Transverse colon (tissue), 3 donors: Measurements from ENCODE around the gene DTYMK.

ENCODE experiments used
- EP300 ChIP-seq: sonication (generic); formaldehyde crosslinking; IDR thresholded peaks from one replicate; pipeline ENCODE4 v1.6.1; 2017; ENCODE audit warnings: antibody characterized with exemption, low read depth
- TF ChIP-seq, protein P1 (sequence below), 5 experiments: fragments of 200-600 bp in 3 of 5; fragments of 450-650 bp in 2 of 5; sonication (generic) in 3 of 5; IDR thresholded peaks; 1 replicate in 2 of 5; 2 replicates in 3 of 5; pipeline ENCODE4 v1.5.1; 2016 to 2017; ENCODE audit warnings: antibody characterized with exemption in 5 of 5, inconsistent platforms in 3 of 5, mild to moderate bottlenecking in 2 of 5, moderate library complexity in 1 of 5

DNA sequence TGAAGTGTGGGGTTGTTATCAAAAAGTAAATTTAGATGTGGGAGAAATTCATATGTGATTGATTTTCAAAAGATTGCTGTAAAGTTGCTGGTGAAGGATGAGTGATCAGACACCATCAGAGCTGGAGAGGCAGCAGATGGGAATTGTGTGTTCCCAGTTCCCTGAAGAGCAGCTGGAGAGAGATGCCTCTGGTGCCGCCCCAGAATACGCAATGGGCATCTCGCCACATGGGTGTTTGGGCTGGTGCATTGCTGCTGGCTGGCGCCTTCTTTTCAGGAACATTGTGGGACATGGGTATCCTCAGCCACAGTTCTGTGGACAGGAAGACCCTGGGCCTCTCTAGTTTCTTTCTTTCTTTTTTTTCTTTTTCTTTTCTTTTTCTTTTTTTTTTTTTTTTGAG lies 37.2 kb downstream of the DTYMK start:
- TF ChIP-seq, protein P1, sequence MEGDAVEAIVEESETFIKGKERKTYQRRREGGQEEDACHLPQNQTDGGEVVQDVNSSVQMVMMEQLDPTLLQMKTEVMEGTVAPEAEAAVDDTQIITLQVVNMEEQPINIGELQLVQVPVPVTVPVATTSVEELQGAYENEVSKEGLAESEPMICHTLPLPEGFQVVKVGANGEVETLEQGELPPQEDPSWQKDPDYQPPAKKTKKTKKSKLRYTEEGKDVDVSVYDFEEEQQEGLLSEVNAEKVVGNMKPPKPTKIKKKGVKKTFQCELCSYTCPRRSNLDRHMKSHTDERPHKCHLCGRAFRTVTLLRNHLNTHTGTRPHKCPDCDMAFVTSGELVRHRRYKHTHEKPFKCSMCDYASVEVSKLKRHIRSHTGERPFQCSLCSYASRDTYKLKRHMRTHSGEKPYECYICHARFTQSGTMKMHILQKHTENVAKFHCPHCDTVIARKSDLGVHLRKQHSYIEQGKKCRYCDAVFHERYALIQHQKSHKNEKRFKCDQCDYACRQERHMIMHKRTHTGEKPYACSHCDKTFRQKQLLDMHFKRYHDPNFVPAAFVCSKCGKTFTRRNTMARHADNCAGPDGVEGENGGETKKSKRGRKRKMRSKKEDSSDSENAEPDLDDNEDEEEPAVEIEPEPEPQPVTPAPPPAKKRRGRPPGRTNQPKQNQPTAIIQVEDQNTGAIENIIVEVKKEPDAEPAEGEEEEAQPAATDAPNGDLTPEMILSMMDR (IDR thresholded peaks at IDR 0.05) = no peak
- TF ChIP-seq EP300 = no peak
